HK-2 (cell line): ENCODE measurements around the gene BMPER.

ENCODE experiments used
- DNase-seq: peaks from one replicate; pipeline ENCODE4 v3.0.0-alpha.2; 2018; ENCODE audit not compliant: unreplicated experiment

The BMPER gene

DNA sequence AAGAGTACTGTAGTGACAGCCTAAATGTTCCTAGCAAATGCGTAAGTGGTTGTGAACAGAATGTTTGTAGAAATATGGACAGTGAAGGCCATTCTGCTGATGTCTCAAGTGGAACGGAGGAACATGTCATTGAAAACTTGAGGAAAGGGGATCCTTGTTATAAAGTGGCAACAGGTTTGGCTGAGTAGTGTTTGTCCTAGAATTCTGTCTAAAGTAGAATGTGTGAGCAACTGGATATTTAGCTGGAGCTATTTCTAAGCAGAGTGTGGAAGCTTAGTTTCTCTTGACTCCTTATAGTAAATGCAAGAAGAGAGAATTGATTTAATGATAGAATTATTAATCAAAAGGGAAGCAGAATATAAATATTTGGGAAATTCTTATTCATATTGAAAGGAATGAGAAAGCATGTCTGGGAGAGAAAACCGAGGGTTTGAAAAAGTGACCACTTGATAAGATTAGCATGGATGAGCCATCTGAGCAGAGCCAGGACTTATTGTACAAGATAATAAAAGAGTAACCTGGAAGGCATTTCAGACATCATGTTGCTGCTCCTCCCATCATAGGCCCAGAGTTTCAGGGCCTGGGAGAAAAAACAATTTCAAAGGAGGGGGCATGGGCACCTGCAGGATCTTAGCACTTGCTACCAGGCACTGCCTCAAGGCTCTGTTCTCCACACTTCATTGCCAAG lies 276.1 kb downstream of the BMPER start:
- DNase-seq: no peak

- DNase-seq: no peak
These were observed 279.1 kb downstream of the BMPER start for GRCh38 chr7:34184466-34184865.

- no peak for DNase-seq
These were observed 282.5 kb downstream of the BMPER start for GRCh38 chr7:34187798-34188307.

- DNase-seq: no peak
These were observed 283.7 kb downstream of the BMPER start for GRCh38 chr7:34189031-34189430.

GRCh38 chr7:34190299-34190698 lies 285.0 kb downstream of the BMPER start:
- DNase-seq: no peak

- DNase-seq: no peak
These were observed 285.8 kb downstream of the BMPER start for GRCh38 chr7:34191162-34191561.

DNA sequence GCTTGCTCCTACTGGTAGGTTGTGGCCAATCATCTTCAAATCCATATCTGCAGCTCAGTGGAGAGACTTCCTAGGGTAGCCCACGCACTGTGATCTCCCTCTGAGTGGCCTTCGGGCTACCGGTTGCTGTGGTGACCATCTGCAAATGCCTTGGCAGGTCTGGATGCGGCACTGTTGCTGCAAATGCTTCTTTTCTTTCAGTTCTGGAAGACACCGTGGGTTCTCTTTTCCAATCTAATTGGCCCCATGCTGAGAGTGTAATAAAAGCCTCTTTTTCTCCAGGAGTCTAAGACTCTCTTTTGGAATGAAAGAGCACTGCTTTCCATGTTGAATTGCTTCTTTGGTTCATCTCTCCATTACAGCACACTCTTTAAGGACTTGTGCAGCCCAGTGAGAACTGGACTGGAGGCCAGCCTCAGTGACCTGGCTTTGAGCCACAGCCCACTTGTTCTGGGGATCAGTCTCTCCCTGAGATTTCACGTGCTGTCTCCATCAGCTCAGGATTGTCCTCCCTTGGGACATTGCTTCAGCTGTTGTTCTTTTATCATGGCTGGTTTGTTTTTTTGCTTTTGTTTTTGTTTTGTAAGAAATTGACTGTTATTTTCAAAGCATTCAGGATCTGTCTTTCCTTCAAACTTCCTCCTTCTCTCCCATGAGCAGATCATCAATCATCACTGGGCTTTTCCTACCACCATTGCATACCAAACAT lies 286.6 kb downstream of the BMPER start:
- DNase-seq: no peak

GRCh38 chr7:34192906-34193305 lies 287.6 kb downstream of the BMPER start:
- no peak for DNase-seq

DNA sequence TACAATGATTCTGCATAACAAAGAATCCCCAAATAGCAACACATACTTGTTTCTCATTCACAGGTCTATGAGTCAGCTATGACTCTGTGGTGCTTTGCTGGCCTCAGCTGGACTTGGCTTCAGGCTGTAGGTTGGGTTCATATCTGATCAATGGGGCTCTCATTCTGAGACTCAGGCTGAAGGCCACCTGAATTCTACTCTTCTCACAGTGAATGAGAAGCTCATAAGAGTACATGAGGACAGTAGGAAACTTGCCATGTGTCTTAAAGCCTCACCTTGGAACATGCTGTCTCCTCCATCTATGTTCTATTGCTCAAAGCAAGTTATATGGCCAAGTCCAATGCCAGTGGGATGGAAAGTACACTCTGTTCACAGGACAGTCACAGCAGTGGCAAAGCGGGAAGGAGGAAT lies 292.9 kb downstream of the BMPER start:
- DNase-seq: no peak
